Omental fat pad (tissue), 4 donors: Measurements from ENCODE around the gene RNF151. TPM values are rescaled to one million over a fixed set of nuclear protein-coding genes. Genes with fewer than 3 reads are reported as not detected.
"Not testable (repeated sequence)": the region's sequence is repeated elsewhere in the genome, so short reads cannot be mapped to it uniquely, and the experiment has no call there.

ENCODE experiments used
- ATAC-seq: fragments of 150-250 bp; one replicate; pipeline ENCODE4 v1.9.1; 2016; ENCODE audit warnings: mild to moderate bottlenecking, moderate library complexity; ENCODE audit not compliant: low FRiP score
- DNase-seq: peaks from one replicate; pipeline ENCODE4 v3.0.0-alpha.2; 2019; ENCODE audit warnings: low spot score
- total RNA-seq, 4 donors: library from RNA; depleted of rRNA; stranded (reverse); fragments of >200 nt; gene quantifications; one replicate each; pipeline ENCODE4 v1.1.0, GENCODE V29; 2016
- TF ChIP-seq, protein P1 (sequence below), 3 donors: fragments of 450-650 bp; IDR thresholded peaks; one replicate each; pipeline ENCODE4 v1.5.1; 2016 to 2017; ENCODE audit warnings: antibody characterized with exemption in 3 of 3, mild to moderate bottlenecking in 3 of 3, moderate library complexity in 2 of 3

RNF151 gene
- total RNA-seq, 4 donors from 2014 or later = not detected

DNA sequence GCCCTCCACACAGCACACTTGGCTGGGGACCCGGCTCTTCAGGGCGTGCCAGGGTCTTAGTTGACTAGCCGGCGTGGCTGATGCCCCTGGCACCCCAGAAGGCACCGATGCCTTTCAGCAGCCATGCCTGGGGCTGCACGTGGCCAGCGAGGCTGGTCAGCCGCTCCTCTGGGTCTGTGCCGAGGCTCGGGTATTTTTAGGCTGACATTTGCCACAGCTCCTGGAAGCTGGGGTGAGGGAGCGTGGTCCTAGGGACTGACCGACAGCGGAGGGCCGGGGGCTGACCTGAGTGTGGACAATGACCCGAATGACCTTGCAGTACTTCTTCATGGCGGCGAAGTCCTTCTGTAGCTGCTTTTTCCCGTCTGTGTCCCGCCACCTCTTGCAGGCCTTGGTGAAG is 16.1 kb upstream of the RNF151 start:
- DNase-seq (no peak), ATAC-seq (no peak)
- TF ChIP-seq, protein P1, sequence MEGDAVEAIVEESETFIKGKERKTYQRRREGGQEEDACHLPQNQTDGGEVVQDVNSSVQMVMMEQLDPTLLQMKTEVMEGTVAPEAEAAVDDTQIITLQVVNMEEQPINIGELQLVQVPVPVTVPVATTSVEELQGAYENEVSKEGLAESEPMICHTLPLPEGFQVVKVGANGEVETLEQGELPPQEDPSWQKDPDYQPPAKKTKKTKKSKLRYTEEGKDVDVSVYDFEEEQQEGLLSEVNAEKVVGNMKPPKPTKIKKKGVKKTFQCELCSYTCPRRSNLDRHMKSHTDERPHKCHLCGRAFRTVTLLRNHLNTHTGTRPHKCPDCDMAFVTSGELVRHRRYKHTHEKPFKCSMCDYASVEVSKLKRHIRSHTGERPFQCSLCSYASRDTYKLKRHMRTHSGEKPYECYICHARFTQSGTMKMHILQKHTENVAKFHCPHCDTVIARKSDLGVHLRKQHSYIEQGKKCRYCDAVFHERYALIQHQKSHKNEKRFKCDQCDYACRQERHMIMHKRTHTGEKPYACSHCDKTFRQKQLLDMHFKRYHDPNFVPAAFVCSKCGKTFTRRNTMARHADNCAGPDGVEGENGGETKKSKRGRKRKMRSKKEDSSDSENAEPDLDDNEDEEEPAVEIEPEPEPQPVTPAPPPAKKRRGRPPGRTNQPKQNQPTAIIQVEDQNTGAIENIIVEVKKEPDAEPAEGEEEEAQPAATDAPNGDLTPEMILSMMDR (IDR thresholded peaks at IDR 0.05) = no peak

DNA sequence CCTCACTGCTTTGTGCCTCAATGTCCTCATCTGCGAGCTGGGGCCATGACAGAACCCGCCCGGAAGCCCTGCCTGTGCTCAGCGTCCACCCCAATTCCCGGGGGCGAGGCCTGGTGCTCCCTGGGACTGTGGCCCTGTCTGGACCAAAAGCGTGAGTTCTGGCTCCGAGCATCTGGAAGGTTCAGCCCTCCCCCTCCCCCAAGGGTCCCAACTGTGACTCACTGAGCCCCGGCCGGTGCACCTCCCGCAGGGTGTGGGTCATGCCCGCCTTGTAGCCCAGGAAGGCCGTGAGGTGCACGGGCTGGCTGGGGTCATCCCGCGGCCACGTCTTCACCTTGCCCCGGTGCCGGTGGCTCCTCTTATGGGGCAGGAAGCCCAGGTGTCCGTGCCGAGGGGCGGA is 12.9 kb upstream of the RNF151 start:
- DNase-seq (no peak), ATAC-seq (no peak)
- TF ChIP-seq, protein P1 (IDR thresholded peaks at IDR 0.05) = no peak

- not testable (repeated sequence) for DNase-seq
Measured at GRCh38 chr16:1957434-1958142, 9.1 kb upstream of the RNF151 start.

DNA sequence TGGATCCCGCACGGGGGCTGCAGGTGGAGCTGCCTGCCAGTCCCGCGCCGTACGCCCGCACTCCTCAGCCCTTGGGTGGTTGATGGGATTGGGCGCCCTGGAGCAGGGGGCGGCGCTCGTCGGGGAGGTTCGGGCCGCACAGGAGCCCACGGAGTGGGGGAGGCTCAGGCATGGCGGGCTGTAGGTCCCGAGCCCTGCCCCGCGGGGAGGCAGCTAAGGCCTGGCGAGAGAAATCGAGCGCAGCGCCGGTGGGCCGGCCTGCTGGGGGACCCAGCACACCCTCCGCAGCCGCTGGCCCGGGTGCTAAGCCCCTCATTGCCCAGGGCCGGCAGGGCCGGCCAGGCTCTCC is 8.5 kb upstream of the RNF151 start:
- not testable (repeated sequence) for ATAC-seq, DNase-seq

More at GRCh38 chr16:1957434-1958142, 9.1 kb upstream of the RNF151 start:
- not testable (repeated sequence) for ATAC-seq

GRCh38 chr16:1958715-1959268 is 7.9 kb upstream of the RNF151 start:
- ATAC-seq = no peak
- no peak for DNase-seq
- TF ChIP-seq, protein P1 (IDR thresholded peaks at IDR 0.05) = no peak

GRCh38 chr16:1959269-1960039 is 7.2 kb upstream of the RNF151 start, which contains the start of gene NDUFB10:
Gene NDUFB10, plus strand, starts transcription at chr16:1959538. Its CDS starts 87 bp downstream, at chr16:1959625.
- ATAC-seq = peak; percentile 89
- TF ChIP-seq, protein P1 (IDR thresholded peaks at IDR 0.05) = peak in 1 of 3 donors; percentile 25
- peak; percentile 78 for DNase-seq

DNA sequence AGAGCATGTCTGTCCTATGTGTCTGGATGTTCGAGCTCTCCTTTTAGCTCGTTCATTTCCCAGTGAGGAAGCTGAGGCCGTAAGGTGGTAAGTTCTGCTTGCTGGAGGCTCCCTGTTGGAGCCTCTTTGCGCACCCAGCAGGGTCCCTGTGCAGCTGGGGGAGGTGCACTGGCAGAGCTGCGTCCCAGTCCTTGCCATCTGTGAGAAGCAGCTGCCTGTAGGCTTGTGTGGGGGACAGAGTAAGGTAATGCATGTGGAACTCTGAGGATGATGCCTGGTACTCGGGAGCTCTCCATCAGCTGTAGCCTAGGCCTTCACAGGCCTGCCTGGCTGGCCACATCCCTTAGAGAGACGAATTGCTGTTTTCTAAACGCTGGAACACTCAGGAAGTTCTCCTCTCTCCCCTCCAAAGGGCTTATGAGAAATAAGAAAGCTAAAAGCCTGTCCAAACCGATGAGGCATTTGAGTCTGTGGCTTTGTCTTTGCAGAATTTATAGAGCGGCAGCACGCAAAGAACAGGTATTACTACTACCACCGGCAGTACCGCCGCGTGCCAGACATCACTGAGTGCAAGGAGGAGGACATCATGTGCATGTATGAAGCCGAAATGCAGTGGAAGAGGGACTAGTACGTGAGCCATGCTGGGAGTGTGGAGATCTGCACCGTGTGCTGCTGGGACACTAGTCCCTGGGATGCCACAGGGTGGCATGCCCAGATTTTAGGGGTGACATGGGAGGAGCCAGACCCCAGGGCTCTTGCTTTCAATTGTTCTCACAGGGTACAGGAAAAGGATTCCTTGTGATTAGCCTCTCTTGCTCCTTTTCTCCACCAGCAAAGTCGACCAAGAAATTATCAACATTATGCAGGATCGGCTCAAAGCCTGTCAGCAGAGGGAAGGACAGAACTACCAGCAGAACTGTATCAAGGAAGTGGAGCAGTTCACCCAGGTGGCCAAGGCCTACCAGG is 5.7 kb upstream of the RNF151 start:
- TF ChIP-seq, protein P1 (IDR thresholded peaks at IDR 0.05) = no peak
- ATAC-seq (no peak), DNase-seq (no peak)
